K562 (cell line): ENCODE results near the gene GPR162. TPM values are rescaled to one million over a fixed set of nuclear protein-coding genes. Genes with fewer than 3 reads are reported as not detected.

Experiments used
- ATAC-seq: fragments of 200-7000 bp; cut with Tn5 transposase; 3 replicates; pipeline ENCODE4 v1.9.1; 2020; ENCODE audit warnings: moderate library complexity
- BruUV-seq: library from RNA; stranded (reverse); fragments of 400-500 nt; replicated peaks from 2 replicates; lab custom pipeline; 2021; lab: Mats Ljungman, UMichigan
- CTCF ChIA-PET: fragments of 300-600 bp; formaldehyde crosslinking; extraction: SDS; loops from one replicate; lab custom pipeline; 2021; ENCODE audit warnings: low intra/inter-chr PET ratio; lab: Yijun Ruan, JAX
- POLR2A ChIA-PET: fragments of 300-600, 350-650 bp; sonication (Branson Sonifier 250); formaldehyde crosslinking; extraction: SDS; loops from one replicate; lab custom pipeline; 2021; ENCODE audit warnings: antibody characterized with exemption, inconsistent platforms; lab: Yijun Ruan, JAX
- DNase-seq, 4 experiments: peaks; one replicate each; pipeline versions ENCODE4 v3.0.0 to v3.0.0-alpha.2; 2011 to 2018; ENCODE audit warnings: low spot score in 3 of 4, mixed read lengths in 3 of 4; ENCODE audit errors: extremely low read depth in 1 of 4
- FAIRE-seq: peaks from 2 replicates; lab custom pipeline; 2011; peaks lifted over from hg19 to GRCh38; lab: Jason Lieb, UNC
- H2AFZ ChIP-seq: 2 replicates; pipeline ENCODE4 v1.6.0; 2011; ENCODE audit warnings: low read depth, low read length, control low read depth, inconsistent platforms
- H3K27ac ChIP-seq: fragments of 200-600 bp; 3 replicates; pipeline ENCODE4 v1.8.0; 2011; ENCODE audit warnings: low read depth, mild to moderate bottlenecking, control low read depth, inconsistent platforms, low read length, moderate library complexity, mixed read lengths; ENCODE audit errors: extremely low read depth
- H3K27me3 ChIP-seq, 2 experiments: fragments of 300-600 bp in 1 of 2; 2 replicates in 1 of 2; 3 replicates in 1 of 2; pipeline versions ENCODE4 v1.6.0 to v1.8.0; 2011; ENCODE audit warnings: inconsistent platforms in 2 of 2, low read length in 2 of 2, mild to moderate bottlenecking in 1 of 2, mixed read lengths in 1 of 2, moderate library complexity in 1 of 2; ENCODE audit not compliant: control insufficient read depth in 2 of 2, insufficient read depth in 2 of 2
- H3K36me3 ChIP-seq: fragments of 300-600 bp; 3 replicates; pipeline ENCODE4 v1.8.0; 2011; ENCODE audit warnings: mild to moderate bottlenecking, low read length, inconsistent platforms; ENCODE audit not compliant: control insufficient read depth, insufficient read depth
- H3K4me1 ChIP-seq, 2 experiments: fragments of 200-600 bp in 1 of 2; replicated peaks in 1 of 2; 2 replicates in 1 of 2; 3 replicates in 1 of 2; pipeline versions ENCODE4 v1.5.1 to v1.8.0; 2011; ENCODE audit warnings: inconsistent platforms in 2 of 2, low read length in 2 of 2, mild to moderate bottlenecking in 1 of 2, mixed read lengths in 1 of 2, moderate library complexity in 1 of 2; ENCODE audit not compliant: control insufficient read depth in 2 of 2, insufficient read depth in 2 of 2
- H3K4me2 ChIP-seq: 2 replicates; pipeline ENCODE4 v1.6.1; 2011; ENCODE audit warnings: low read length, control low read depth, inconsistent platforms, mixed read lengths; ENCODE audit not compliant: insufficient read depth
- H3K4me3 ChIP-seq: fragments of 200-600 bp; sonication (generic), shearing (Covaris generic); 2 replicates; pipeline ENCODE4 v1.5.1; 2016; ENCODE audit warnings: control low read depth, inconsistent platforms
- H3K79me2 ChIP-seq: fragments of 200-600 bp; 3 replicates; pipeline ENCODE4 v1.8.0; 2011; ENCODE audit warnings: low read length, inconsistent platforms; ENCODE audit not compliant: control insufficient read depth, insufficient read depth
- H3K9ac ChIP-seq, 2 experiments: 2 replicates each; pipeline versions ENCODE4 v1.6.0 to v1.6.1; 2011; ENCODE audit warnings: low read depth in 2 of 2, low read length in 2 of 2, control low read depth in 1 of 2, inconsistent platforms in 1 of 2, mild to moderate bottlenecking in 1 of 2, mixed read lengths in 1 of 2; ENCODE audit not compliant: insufficient read depth in 1 of 2
- H3K9me1 ChIP-seq: one replicate; pipeline ENCODE4 v1.6.0; 2011; ENCODE audit warnings: inconsistent platforms, mild to moderate bottlenecking, low read length, moderate library complexity; ENCODE audit not compliant: control insufficient read depth, insufficient read depth
- H3K9me3 ChIP-seq: replicated peaks from 2 replicates; pipeline ENCODE4 v1.5.1; 2011; ENCODE audit warnings: low read depth, low read length, inconsistent platforms; ENCODE audit not compliant: control insufficient read depth, insufficient read depth
- H4K20me1 ChIP-seq: replicated peaks from 2 replicates; pipeline ENCODE4 v1.6.1; 2011; ENCODE audit warnings: low read length, inconsistent platforms, mixed read lengths; ENCODE audit not compliant: control insufficient read depth, insufficient read depth
- EP300 ChIP-seq: IDR thresholded peaks from 2 replicates; pipeline ENCODE4 v1.6.1; 2012; ENCODE audit warnings: low read length, improper control_type of control experiment
- MLLT1 ChIP-seq, 2 experiments: fragments of 450-650 bp; IDR thresholded peaks; 2 replicates each; pipeline ENCODE4 v1.6.1; 2016
- MTA3 ChIP-seq: fragments of 450-650 bp; formaldehyde crosslinking; IDR thresholded peaks from 2 replicates; pipeline ENCODE4 v1.6.1; 2017; ENCODE audit warnings: mild to moderate bottlenecking, borderline replicate concordance
- PHF8 ChIP-seq: fragments of 200-600 bp; sonication (generic); IDR thresholded peaks from 2 replicates; pipeline ENCODE4 v1.6.1; 2012; ENCODE audit warnings: mixed run types, mild to moderate bottlenecking, inconsistent platforms, low read length, moderate library complexity, borderline replicate concordance
- PHTF2 ChIP-seq: fragments of 250-450 bp; sonication (Bioruptor Pico); IDR thresholded peaks from 2 replicates; pipeline ENCODE4 v1.5.0; 2021; ENCODE audit warnings: mild to moderate bottlenecking
- PTBP1 ChIP-seq: fragments of 200-400 bp; formaldehyde crosslinking; IDR thresholded peaks from 2 replicates; pipeline ENCODE4 v1.6.1; 2017; ENCODE audit warnings: low read depth, low read length
- PURB ChIP-seq: sonication (generic); formaldehyde crosslinking; IDR thresholded peaks from 2 replicates; pipeline ENCODE4 v1.9.0; 2021; ENCODE audit warnings: low read depth, mild to moderate bottlenecking, missing genetic modification reagents
- SMARCE1 ChIP-seq: fragments of 450-650 bp; IDR thresholded peaks from 2 replicates; pipeline ENCODE4 v1.7.1; 2016; ENCODE audit warnings: mild to moderate bottlenecking
- SOX6 ChIP-seq: fragments of 450-650 bp; IDR thresholded peaks from 2 replicates; pipeline ENCODE4 v1.6.1; 2014; ENCODE audit warnings: mild to moderate bottlenecking
- STAG1 ChIP-seq: sonication (generic); formaldehyde crosslinking; IDR thresholded peaks from 2 replicates; pipeline ENCODE4 v1.5.0; 2020; ENCODE audit warnings: missing genetic modification reagents, borderline replicate concordance
- TGIF2 ChIP-seq: sonication (generic); formaldehyde crosslinking; IDR thresholded peaks from 2 replicates; pipeline ENCODE4 v1.8.1; 2022; ENCODE audit warnings: mild to moderate bottlenecking, missing genetic modification reagents, moderate library complexity
- UBTF ChIP-seq, 2 experiments: IDR thresholded peaks; 2 replicates each; pipeline ENCODE4 v1.6.1; 2012; ENCODE audit warnings: improper control_type of control experiment in 2 of 2, low read depth in 2 of 2, low read length in 2 of 2, borderline replicate concordance in 1 of 2
- VEZF1 ChIP-seq: fragments of 200-800 bp; sonication (Bioruptor generic); IDR thresholded peaks from 2 replicates; pipeline ENCODE4 v1.6.1; 2017; ENCODE audit warnings: missing genetic modification characterization, missing compliant biosample characterization
- ZZZ3 ChIP-seq: fragments of 450-650 bp; IDR thresholded peaks from 2 replicates; pipeline ENCODE4 v1.6.1; 2016; ENCODE audit warnings: antibody characterized with exemption, mild to moderate bottlenecking, moderate library complexity
- WGBS: fragments of 100-300 bp; shearing (Covaris generic); methylation state at CpG from one replicate; pipeline ENCODE4 v1.1.6; 2016; ENCODE audit warnings: low coverage, mixed read lengths; ENCODE audit not compliant: insufficient coverage; ENCODE audit errors: missing lambda C conversion rate; 5-methylcytosine and 5-hydroxymethylcytosine counted together
- in situ Hi-C: fragments of 300-500 bp; cut with MboI; formaldehyde crosslinking; loops from 4 replicates; pipeline ENCODE4 v1.15.0; 2018; ENCODE audit warnings: inconsistent platforms, mixed read lengths
- intact Hi-C: fragments of 100-400 bp; cut with micrococcal nuclease; formaldehyde crosslinking; loops from 2 replicates; pipeline ENCODE4 v1.14.2; 2022
- polyA plus RNA-seq, 8 experiments: library from polyadenylated mRNA; depleted of rRNA in 4 of 8; stranded (reverse) in 5 of 8; unstranded in 3 of 8; fragments of >200 nt; fragmentation: Nextera tagmentation in 2 of 8; fragmentation: Illumina TruSeq in 1 of 8; extraction: Ambion mirVana in 2 of 8; extraction: Trizol in 1 of 8; gene quantifications; 2 replicates each; pipeline versions ENCODE4 v1.2.1 to v1.2.3, GENCODE V29; 2011 to 2014; ENCODE audit warnings: inconsistent platforms in 1 of 8, missing spikeins in 1 of 8
- total RNA-seq, 7 experiments: library from RNA; depleted of rRNA in 6 of 7; stranded (reverse); fragments of >200 nt in 6 of 7; fragmentation: Illumina TruSeq in 2 of 7; extraction: Trizol in 2 of 7; gene quantifications; 2 replicates each; pipeline versions ENCODE4 v1.2.1 to v1.2.3, GENCODE V29; 2011 to 2021; ENCODE audit warnings: low replicate concordance in 1 of 7

Gene GPR162
- total and polyA plus RNA-seq, 9 of the 15 experiments (the other 6 are each of a cell fraction or from before 2014, with no cell fraction given) = 0.65 to 1.8 (median 1.1) TPM; not detected in 2

GRCh38 chr12:6827982-6828780 is 6.6 kb downstream of the GPR162 start, which contains the start of gene P3H3:
Gene P3H3 (plus strand): TSS chr12:6828407. CDS start chr12:6828441, 34 bp downstream.
- intact Hi-C loops = loop anchor here (2.0 to 10.0 kb wide), 4 partner anchors 51 to 273 kb away; partner anchors contain the start of genes IFFO1 and ZNF384
- no peak for TF ChIP-seq PTBP1
- TF ChIP-seq ZZZ3 = no peak
- TF ChIP-seq PHTF2 = no peak
- TF ChIP-seq SMARCE1 = no peak
- TF ChIP-seq STAG1 (CRISPR knock-in tag) = no peak
- TF ChIP-seq SOX6 = no peak
- TF ChIP-seq PHF8 = peak; percentile 34; the same call in 1 of the 2 replicates
- peak; percentile 76 for TF ChIP-seq VEZF1 (CRISPR knock-in tag)
- no peak for TF ChIP-seq TGIF2 (CRISPR knock-in tag)
- TF ChIP-seq MTA3 = no peak
- no peak for TF ChIP-seq PURB (CRISPR knock-in tag)
- no peak for TF ChIP-seq EP300
- peak in 1 of 2 experiments; percentile 36; a peak in 1 of 4 replicates for TF ChIP-seq UBTF (IDR thresholded peaks at IDR 0.05; ENCODE audit: borderline replicate concordance in 1 of 2, low read depth in 2 of 2, low read length in 2 of 2)
- TF ChIP-seq MLLT1 (IDR thresholded peaks at IDR 0.05) = no peak

More at GRCh38 chr12:6827982-6828780, 6.6 kb downstream of the GPR162 start, which contains the start of gene P3H3:
- H3K4me1 ChIP-seq = peaks cover 11 to 51% of the 10 kb centered on the region in 2 experiments; a peak in 4 of 5 replicates
- CTCF ChIA-PET = interaction anchor here (0.6 kb wide), 1 partner anchor 97 kb away, joined by 3 read pairs; no protein-coding TSS in a partner anchor
- peak; percentile 47 to 53 (median 50) for DNase-seq
- no peak for FAIRE-seq
- H3K27ac ChIP-seq = peak within 1 kb of the TSS; percentile 91
- H3K27me3 ChIP-seq = peaks cover 0 to 4% of the 10 kb centered on the region in 2 experiments; a peak in 2 of 5 replicates
- no TSS peak for BruUV-seq
- WGBS = 6% methylated on average over 10 of the region's 60 CpGs
- POLR2A ChIA-PET = interaction anchor here (0.6 to 1.7 kb wide), 9 partner anchors 14 to 105 kb away, joined by 3 to 7 read pairs (median 4); partner anchors contain the start of genes COPS7A, MLF2 and PTMS
- in situ Hi-C loops = no loop called here
- H3K4me3 ChIP-seq = peak within 1 kb of the TSS; percentile 73
- H3K9ac ChIP-seq = peak within 1 kb of the TSS; percentile 91 to 97
- no peaks in the 10 kb centered on the region for H3K9me1 ChIP-seq
- no peaks in the 10 kb centered on the region for H3K9me3 ChIP-seq
- H4K20me1 ChIP-seq = no peaks in the 10 kb centered on the region
- peaks cover 24% of the 10 kb centered on the region for H3K79me2 ChIP-seq
- ATAC-seq = peak; percentile 68
- H3K4me2 ChIP-seq = peak within 1 kb of the TSS; percentile 87
- H2AFZ ChIP-seq = peak within 1 kb of the TSS; percentile 91
- peaks cover 27% of the 10 kb centered on the region; the same call in 1 of the 3 replicates for H3K36me3 ChIP-seq
